K562 (cell line): ENCODE measurements around the gene LY6G5B. TPM values are rescaled to one million over a fixed set of nuclear protein-coding genes. Genes with fewer than 3 reads are reported as not detected.

Source experiments
- BCLAF1 ChIP-seq, 2 experiments: fragments of 450-650 bp in 1 of 2; IDR thresholded peaks; 2 replicates each; pipeline ENCODE4 v1.6.1; 2011 to 2017; ENCODE audit warnings: low read depth in 2 of 2, antibody characterized with exemption in 1 of 2, borderline replicate concordance in 1 of 2, low read length in 1 of 2, mild to moderate bottlenecking in 1 of 2, mixed read lengths in 1 of 2; ENCODE audit not compliant: control insufficient read depth in 1 of 2
- DDX20 ChIP-seq: fragments of 450-650 bp; IDR thresholded peaks from 2 replicates; pipeline ENCODE4 v1.6.1; 2016; ENCODE audit warnings: missing genetic modification characterization, low read depth, mild to moderate bottlenecking, missing compliant biosample characterization, moderate library complexity
- ELK3 ChIP-seq: fragments of 450-650 bp; formaldehyde crosslinking; IDR thresholded peaks from 2 replicates; pipeline ENCODE4 v1.4.0; 2020; ENCODE audit warnings: mild to moderate bottlenecking
- FOXK1 ChIP-seq: sonication (generic); formaldehyde crosslinking; IDR thresholded peaks from 2 replicates; pipeline ENCODE4 v1.8.0; 2022; ENCODE audit warnings: missing genetic modification reagents, mild to moderate bottlenecking, borderline replicate concordance
- HDAC2 ChIP-seq: fragments of 450-650 bp; IDR thresholded peaks from 2 replicates; pipeline ENCODE4 v1.6.1; 2016; ENCODE audit warnings: mild to moderate bottlenecking
- HMGXB4 ChIP-seq: sonication (generic); formaldehyde crosslinking; IDR thresholded peaks from 2 replicates; pipeline ENCODE4 v1.8.1; 2023; ENCODE audit warnings: mild to moderate bottlenecking, missing genetic modification reagents
- HOMEZ ChIP-seq: fragments of 250-450 bp; sonication (Bioruptor Pico); IDR thresholded peaks from 2 replicates; pipeline ENCODE4 v1.4.0; 2020; ENCODE audit warnings: mild to moderate bottlenecking, moderate library complexity
- HOXB6 ChIP-seq: fragments of 250-450 bp; sonication (Bioruptor Pico); IDR thresholded peaks from 2 replicates; pipeline ENCODE4 v1.5.1; 2022; ENCODE audit warnings: mild to moderate bottlenecking, borderline replicate concordance
- MBD2 ChIP-seq: sonication (generic); IDR thresholded peaks from 2 replicates; pipeline ENCODE4 v1.6.1; 2016; ENCODE audit warnings: low read depth, borderline replicate concordance
- MXD1 ChIP-seq: fragments of 250-450 bp; sonication (Bioruptor Pico); IDR thresholded peaks from 2 replicates; pipeline ENCODE4 v1.8.0; 2021; ENCODE audit warnings: borderline replicate concordance, mild to moderate bottlenecking, moderate library complexity; ENCODE audit not compliant: poor library complexity, severe bottlenecking
- PML ChIP-seq: IDR thresholded peaks from 2 replicates; pipeline ENCODE4 v1.6.1; 2012; ENCODE audit warnings: low read length, inconsistent platforms
- POLR2AphosphoS5 ChIP-seq: IDR thresholded peaks from 2 replicates; pipeline ENCODE4 v1.6.1; 2011; ENCODE audit warnings: mild to moderate bottlenecking, low read depth, low read length, moderate library complexity; ENCODE audit not compliant: control insufficient read depth, insufficient read depth
- PRPF4 ChIP-seq: fragments of 200-400 bp; formaldehyde crosslinking; IDR thresholded peaks from one replicate; pipeline ENCODE4 v1.6.1; 2017; ENCODE audit warnings: low read length, low read depth, mild to moderate bottlenecking; ENCODE audit not compliant: insufficient read depth, poor library complexity, severe bottlenecking
- RBM25 ChIP-seq: fragments of 200-400 bp; formaldehyde crosslinking; IDR thresholded peaks from 2 replicates; pipeline ENCODE4 v1.6.1; 2018; ENCODE audit warnings: low read length, low read depth, moderate library complexity; ENCODE audit not compliant: severe bottlenecking
- XRCC5 ChIP-seq: fragments of 200-400 bp; formaldehyde crosslinking; IDR thresholded peaks from 2 replicates; pipeline ENCODE4 v1.6.1; 2017; ENCODE audit warnings: low read depth, mild to moderate bottlenecking, low read length
- ZC3H4 ChIP-seq: sonication (generic); formaldehyde crosslinking; IDR thresholded peaks from 2 replicates; pipeline ENCODE4 v1.9.0; 2021; ENCODE audit warnings: missing genetic modification reagents, borderline replicate concordance
- ZNF174 ChIP-seq: fragments of 250-450 bp; sonication (Bioruptor Pico); IDR thresholded peaks from 2 replicates; pipeline ENCODE4 v1.4.0; 2020; ENCODE audit warnings: mild to moderate bottlenecking
- ZSCAN29 ChIP-seq: fragments of 450-650 bp; IDR thresholded peaks from 2 replicates; pipeline ENCODE4 v1.6.1; 2017
- polyA plus RNA-seq, 8 experiments: library from polyadenylated mRNA; depleted of rRNA in 4 of 8; stranded (reverse) in 5 of 8; unstranded in 3 of 8; fragments of >200 nt; fragmentation: Nextera tagmentation in 2 of 8; fragmentation: Illumina TruSeq in 1 of 8; extraction: Ambion mirVana in 2 of 8; extraction: Trizol in 1 of 8; gene quantifications; 2 replicates each; pipeline versions ENCODE4 v1.2.1 to v1.2.3, GENCODE V29; 2011 to 2014; ENCODE audit warnings: inconsistent platforms in 1 of 8, missing spikeins in 1 of 8
- total RNA-seq, 7 experiments: library from RNA; depleted of rRNA in 6 of 7; stranded (reverse); fragments of >200 nt in 6 of 7; fragmentation: Illumina TruSeq in 2 of 7; extraction: Trizol in 2 of 7; gene quantifications; 2 replicates each; pipeline versions ENCODE4 v1.2.1 to v1.2.3, GENCODE V29; 2011 to 2021; ENCODE audit warnings: low replicate concordance in 1 of 7

Gene LY6G5B
- total and polyA plus RNA-seq, 9 of the 15 experiments (the other 6 are each of a cell fraction or from before 2014, with no cell fraction given): 6.0 to 27.0 (median 7.5) TPM

GRCh38 chr6:31663961-31664789, 5.6 kb upstream of the LY6G5B start (continued):
- TF ChIP-seq HMGXB4 (no peak), RBM25 (no peak), ELK3 (0 out of 2 replicates have a peak, but pooled peaks have one; percentile 9), POLR2AphosphoS5 (peak; percentile 69; the same call in 1 of the 2 replicates), HOMEZ (CRISPR knock-in tag) (no peak), PRPF4 (no peak), ZC3H4 (CRISPR knock-in tag) (no peak), MXD1 (CRISPR knock-in tag) (no peak), PML (0 out of 2 replicates have a peak, but pooled peaks have one; percentile 11), DDX20 (no peak), HDAC2 (peak; percentile 93), ZSCAN29 (no peak), FOXK1 (no peak; the same call in 1 of the 2 replicates), MBD2 (no peak), ZNF174 (no peak), BCLAF1 (IDR thresholded peaks at IDR 0.05; ENCODE audit: borderline replicate concordance in 1 of 2, control insufficient read depth in 1 of 2, low read depth in 2 of 2, low read length in 1 of 2) (peak in 1 of 2 experiments; percentile 62; a peak in 1 of 4 replicates), HOXB6 (CRISPR knock-in tag) (no peak), XRCC5 (0 out of 2 replicates have a peak, but pooled peaks have one; percentile 28)
